Colonic mucosa (tissue), 4 donors: Measurements from ENCODE around the gene ITLN2. TPM values are rescaled to one million over a fixed set of nuclear protein-coding genes. Genes with fewer than 3 reads are reported as not detected.
A peak's percentile ranks its signal among the peaks of the same experiment; 100 is the strongest.

Source experiments
- DNase-seq: peaks from one replicate; pipeline ENCODE4 v3.0.0-alpha.2; 2020
- H3K27ac ChIP-seq: fragments of 200-600 bp; one replicate; pipeline ENCODE4 v1.8.0; 2021
- H3K27me3 ChIP-seq: fragments of 200-600 bp; one replicate; pipeline ENCODE4 v1.8.0; 2021
- H3K36me3 ChIP-seq: fragments of 200-600 bp; one replicate; pipeline ENCODE4 v1.8.0; 2021
- H3K4me1 ChIP-seq: fragments of 200-600 bp; one replicate; pipeline ENCODE4 v1.8.0; 2021; ENCODE audit warnings: mild to moderate bottlenecking
- H3K4me3 ChIP-seq: fragments of 200-600 bp; one replicate; pipeline ENCODE4 v1.8.0; 2021
- H3K9ac ChIP-seq, 2 donors: one replicate each; pipeline ENCODE4 v1.7.0; 2013; ENCODE audit warnings: control low read depth in 2 of 2, low read depth in 2 of 2, low read length in 2 of 2
- H3K9me3 ChIP-seq: fragments of 200-600 bp; one replicate; pipeline ENCODE4 v1.8.0; 2021
- intact Hi-C: fragments of 100-400 bp; cut with DNase I; formaldehyde crosslinking; loops from one replicate; pipeline ENCODE4 v1.14.1; 2022
- total RNA-seq, 2 donors: library from RNA; stranded (reverse); fragmentation: NEBNext Ultra II Directional in 1 of 2; extraction: Animal tissue kit (Norgen Biotek cat#: 25700) in 1 of 2; gene quantifications; one replicate each; pipeline ENCODE4 v1.2.1, GENCODE V29; 2021
- TF ChIP-seq, protein P1 (sequence below): fragments of 200-600 bp; IDR thresholded peaks from one replicate; pipeline ENCODE4 v1.8.0; 2022; ENCODE audit warnings: antibody characterized with exemption, mild to moderate bottlenecking
- donor health status: healthy.
- donor health status: DM: no; HTN: no; CAD: no.
- donor health status: DM: no; HTN: no; CAD: no.

ITLN2 gene
- total RNA-seq, 2 donors from 2014 or later = not detected

DNA sequence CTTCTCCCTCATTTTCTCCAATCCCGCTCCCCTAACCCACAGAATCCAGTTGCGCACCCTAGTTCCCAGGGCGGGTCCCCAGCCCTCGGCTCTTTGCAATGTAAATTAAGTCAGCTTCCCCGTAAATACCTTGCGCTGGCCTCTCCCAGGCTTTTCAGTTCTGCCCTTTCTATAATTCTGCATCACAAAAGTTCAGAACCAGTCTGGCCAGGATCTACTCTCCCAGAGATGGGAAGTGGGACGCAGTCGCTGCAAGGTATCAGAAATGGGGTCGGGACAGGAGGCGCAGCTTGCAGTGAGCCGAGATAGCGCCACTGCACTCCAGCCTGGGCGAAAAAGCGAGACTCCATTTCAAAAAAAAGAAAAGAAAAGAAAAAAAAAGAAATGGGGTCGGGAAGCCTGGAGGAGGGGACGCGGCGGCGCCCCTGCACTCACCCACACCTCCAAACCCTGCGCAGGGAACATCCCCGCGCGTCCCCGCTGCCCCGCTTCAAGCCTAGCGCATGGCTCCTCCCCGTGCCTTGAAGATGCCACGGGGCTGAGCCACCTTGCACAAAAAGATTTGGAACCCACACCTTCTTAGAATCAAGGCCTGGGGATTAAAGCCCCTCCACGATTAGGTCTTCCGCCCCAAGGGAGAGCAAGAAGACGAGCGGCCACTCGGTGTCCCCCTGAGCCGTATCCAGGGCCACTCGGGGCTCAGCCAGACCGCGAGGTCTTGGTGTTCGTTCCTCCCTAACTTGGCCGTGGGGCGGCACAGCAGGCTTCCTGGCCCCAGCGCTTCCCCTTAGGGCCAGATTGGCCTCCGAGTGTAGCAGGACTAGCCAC lies 27.2 kb upstream of the ITLN2 start:
- Histone ChIP-seq H3K27me3 (peaks cover 3% of the 10 kb centered on the region), H3K27ac (no peak overlapping the region), H3K9ac (no peak overlapping the region), H3K4me1 (no peaks in the 10 kb centered on the region), H3K36me3 (no peaks in the 10 kb centered on the region), H3K4me3 (no peak overlapping the region), H3K9me3 (no peaks in the 10 kb centered on the region)
- intact Hi-C loops = no loop called here
- TF ChIP-seq, protein P1, sequence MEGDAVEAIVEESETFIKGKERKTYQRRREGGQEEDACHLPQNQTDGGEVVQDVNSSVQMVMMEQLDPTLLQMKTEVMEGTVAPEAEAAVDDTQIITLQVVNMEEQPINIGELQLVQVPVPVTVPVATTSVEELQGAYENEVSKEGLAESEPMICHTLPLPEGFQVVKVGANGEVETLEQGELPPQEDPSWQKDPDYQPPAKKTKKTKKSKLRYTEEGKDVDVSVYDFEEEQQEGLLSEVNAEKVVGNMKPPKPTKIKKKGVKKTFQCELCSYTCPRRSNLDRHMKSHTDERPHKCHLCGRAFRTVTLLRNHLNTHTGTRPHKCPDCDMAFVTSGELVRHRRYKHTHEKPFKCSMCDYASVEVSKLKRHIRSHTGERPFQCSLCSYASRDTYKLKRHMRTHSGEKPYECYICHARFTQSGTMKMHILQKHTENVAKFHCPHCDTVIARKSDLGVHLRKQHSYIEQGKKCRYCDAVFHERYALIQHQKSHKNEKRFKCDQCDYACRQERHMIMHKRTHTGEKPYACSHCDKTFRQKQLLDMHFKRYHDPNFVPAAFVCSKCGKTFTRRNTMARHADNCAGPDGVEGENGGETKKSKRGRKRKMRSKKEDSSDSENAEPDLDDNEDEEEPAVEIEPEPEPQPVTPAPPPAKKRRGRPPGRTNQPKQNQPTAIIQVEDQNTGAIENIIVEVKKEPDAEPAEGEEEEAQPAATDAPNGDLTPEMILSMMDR = no peak
- no peak for DNase-seq

GRCh38 chr1:160979286-160979685 lies 24.7 kb upstream of the ITLN2 start:
- no peaks in the 10 kb centered on the region for H3K9me3 ChIP-seq
- peaks cover 3% of the 10 kb centered on the region for H3K27me3 ChIP-seq
- no peaks in the 10 kb centered on the region for H3K4me1 ChIP-seq
- H3K27ac ChIP-seq = no peak overlapping the region
- intact Hi-C loops = no loop called here
- DNase-seq = no peak
- no peak overlapping the region for H3K9ac ChIP-seq
- no peak overlapping the region for H3K4me3 ChIP-seq
- TF ChIP-seq, protein P1 = no peak
- no peaks in the 10 kb centered on the region for H3K36me3 ChIP-seq

- intact Hi-C loops = no loop called here
- Histone ChIP-seq H3K4me1 (no peaks in the 10 kb centered on the region), H3K27ac (no peak overlapping the region), H3K36me3 (no peaks in the 10 kb centered on the region), H3K4me3 (no peak overlapping the region), H3K27me3 (peaks cover 3% of the 10 kb centered on the region), H3K9me3 (no peaks in the 10 kb centered on the region), H3K9ac (no peak overlapping the region)
- DNase-seq = peak; percentile 75
- TF ChIP-seq, protein P1 = no peak
These were observed 23.9 kb upstream of the ITLN2 start for GRCh38 chr1:160978510-160978927.

DNA sequence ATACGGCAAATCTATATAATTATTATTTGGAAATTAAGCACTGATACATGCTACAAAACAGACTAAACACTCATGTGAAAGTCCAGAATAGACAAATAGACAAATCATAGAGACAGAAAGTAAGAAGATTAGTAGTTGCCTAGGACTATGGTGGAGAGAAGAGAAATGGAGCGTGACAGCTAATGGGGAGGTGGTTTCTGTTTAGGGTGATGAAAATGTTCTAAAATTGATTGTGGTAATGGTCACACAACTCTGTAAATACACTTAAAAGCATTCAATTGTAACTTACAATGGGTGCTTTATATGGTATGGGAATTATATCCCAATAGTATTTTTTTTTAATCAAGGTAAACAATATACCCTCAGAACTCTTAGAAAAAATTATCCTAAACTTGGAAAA lies 20.4 kb upstream of the ITLN2 start:
- no peaks in the 10 kb centered on the region for H3K9me3 ChIP-seq

GRCh38 chr1:160973491-160973890 lies 18.9 kb upstream of the ITLN2 start:
- DNase-seq = no peak
- Histone ChIP-seq H3K9ac (no peak overlapping the region), H3K36me3 (no peaks in the 10 kb centered on the region), H3K9me3 (no peaks in the 10 kb centered on the region), H3K27ac (no peak overlapping the region), H3K27me3 (no peaks in the 10 kb centered on the region), H3K4me1 (no peaks in the 10 kb centered on the region), H3K4me3 (no peak overlapping the region)
- intact Hi-C loops = no loop called here
- TF ChIP-seq, protein P1 = no peak

More for the DNA sequence above, 20.4 kb upstream of the ITLN2 start:
- H3K27me3 ChIP-seq = no peaks in the 10 kb centered on the region
- no peaks in the 10 kb centered on the region for H3K36me3 ChIP-seq
- intact Hi-C loops = no loop called here
- no peaks in the 10 kb centered on the region for H3K4me1 ChIP-seq
- TF ChIP-seq, protein P1 = no peak
- DNase-seq = no peak
- no peak overlapping the region for H3K9ac ChIP-seq
- H3K27ac ChIP-seq = no peak overlapping the region
- no peak overlapping the region for H3K4me3 ChIP-seq
